ENCODE measurements around the gene ELF4. TPM values are rescaled to one million over a fixed set of nuclear protein-coding genes. Genes with fewer than 3 reads are reported as not detected.

ELF4 gene
- total RNA-seq, 1 experiment from 2014 or later, result 19.2 TPM

GRCh38 chrX:130083656-130084382 is 26.5 kb downstream of the ELF4 start:
- H4K20me1 ChIP-seq (ENCODE audit: insufficient read depth), result no peaks in the 10 kb centered on the region
- no peaks in the 10 kb centered on the region for H3K9me3 ChIP-seq (ENCODE audit: control insufficient read depth in 1 of 2, insufficient read depth in 1 of 2, low read depth in 1 of 2, low read length in 2 of 2)
- BruUV-seq (replicated peaks), result no TSS peak
- no peaks in the 10 kb centered on the region for H3K36me3 ChIP-seq (ENCODE audit: control insufficient read depth in 1 of 2, insufficient read depth in 2 of 2, low read length in 2 of 2)
- H3K27me3 ChIP-seq (ENCODE audit: insufficient read depth, low read length), result no peaks in the 10 kb centered on the region
- TF ChIP-seq CBX3 (IDR thresholded peaks at IDR 0.05; ENCODE audit: low read depth), result no peak
- no peak for TF ChIP-seq POLR2A (IDR thresholded peaks at IDR 0.05; ENCODE audit: borderline replicate concordance, extremely low read depth, insufficient read depth, insufficient read length)
- no peak for TF ChIP-seq SP1 (IDR thresholded peaks at IDR 0.05; ENCODE audit: low read depth)
- no peak for TF ChIP-seq POLR2AphosphoS5 (IDR thresholded peaks at IDR 0.05; ENCODE audit: low read depth, low read length)
- no peak for TF ChIP-seq MAX (IDR thresholded peaks at IDR 0.05)
- no peak for TF ChIP-seq EZH2 (IDR thresholded peaks at IDR 0.05)
- no peak for TF ChIP-seq ZNF274 (IDR thresholded peaks at IDR 0.05; ENCODE audit: low read depth, low read length)
- no peak for TF ChIP-seq EGR1 (IDR thresholded peaks at IDR 0.05; ENCODE audit: low read depth)
- no peak for TF ChIP-seq CEBPB (IDR thresholded peaks at IDR 0.05; ENCODE audit: low read depth)
- no peak for TF ChIP-seq CTCF (IDR thresholded peaks at IDR 0.05 in 2 of 3, conservative IDR thresholded peaks at IDR 0.05 in 1 of 3; ENCODE audit: borderline replicate concordance in 1 of 3, insufficient read depth in 1 of 3, low read depth in 2 of 3, low read length in 2 of 3)
- no peak for TF ChIP-seq ZBTB33 (IDR thresholded peaks at IDR 0.05; ENCODE audit: extremely low read depth, insufficient replicate concordance, low read length)
- no peak for TF ChIP-seq RAD21 (IDR thresholded peaks at IDR 0.05; ENCODE audit: low read depth)
- no peak for TF ChIP-seq YY1 (IDR thresholded peaks at IDR 0.05; ENCODE audit: extremely low read depth, insufficient replicate concordance, low read depth, low read length)
- no peak for TF ChIP-seq SIN3A (IDR thresholded peaks at IDR 0.05; ENCODE audit: low read depth)
- TF ChIP-seq ATF3 (IDR thresholded peaks at IDR 0.05), result no peak
- no peak for TF ChIP-seq ZFX (IDR thresholded peaks at IDR 0.05)
- no peak for TF ChIP-seq FOSL1 (IDR thresholded peaks at IDR 0.05; ENCODE audit: low read depth)
- TF ChIP-seq ELF1 (IDR thresholded peaks at IDR 0.05; ENCODE audit: borderline replicate concordance, low read depth), result no peak
- no peak for TF ChIP-seq EZH2phosphoT487 (IDR thresholded peaks at IDR 0.05; ENCODE audit: borderline replicate concordance)
- RAD21 ChIA-PET (ENCODE audit: low non-redundant PET in 1 of 2, low total read pairs in 2 of 2, uncharacterized antibody in 2 of 2, unreplicated experiment in 2 of 2), result no interaction called here
- CTCF ChIA-PET, result no interaction called here
- H3K27ac ChIP-seq (ENCODE audit: low read depth, low read length), result no peak overlapping the region
- intact Hi-C loops (cut with micrococcal nuclease), result no loop called here
- no peak overlapping the region for H3K9ac ChIP-seq (ENCODE audit: low read length)
- H3K9me2 ChIP-seq (ENCODE audit: insufficient read depth), result no peaks in the 10 kb centered on the region
- no peak overlapping the region for H2AFZ ChIP-seq (ENCODE audit: low read depth, low read length, poor library complexity, severe bottlenecking)
- DNase-seq (ENCODE audit: low read depth, low spot score) (no peak), ATAC-seq (no peak)
- no peak overlapping the region for H3K4me2 ChIP-seq (ENCODE audit: low read length)
- POLR2A ChIA-PET, result no interaction called here
- no peak overlapping the region for H3K4me3 ChIP-seq (replicated peaks in 1 of 2; ENCODE audit: low read depth in 1 of 2, low read length in 2 of 2)
- peaks cover 8% of the 10 kb centered on the region for H3K79me2 ChIP-seq (ENCODE audit: insufficient read depth, low read length)
- no peaks in the 10 kb centered on the region for H3K4me1 ChIP-seq (ENCODE audit: control insufficient read depth in 1 of 2, insufficient read depth in 2 of 2, low read length in 2 of 2)
